HEK293 (cell line): Measurements from ENCODE around the gene TOR1A.

Source experiments
- CTCF ChIA-PET: fragments of 350-600 bp; formaldehyde crosslinking; extraction: SDS; loops from one replicate; lab custom pipeline; 2021; ENCODE audit warnings: antibody characterized with exemption; lab: Yijun Ruan, JAX
- POLR2A ChIA-PET: fragments of 300-600 bp; formaldehyde crosslinking; extraction: SDS; loops from one replicate; lab custom pipeline; 2020; ENCODE audit warnings: antibody characterized with exemption, inconsistent platforms; lab: Yijun Ruan, JAX
- H3K27ac ChIP-seq: fragments of 200-500 bp; sonication (Bioruptor generic); 2 replicates; pipeline ENCODE4 v1.5.1; 2014; ENCODE audit warnings: low read depth, low read length, control low read depth, inconsistent platforms; ENCODE audit errors: extremely low read depth
- H3K36me3 ChIP-seq, 2 experiments: fragments of 200-500 bp in 1 of 2; sonication (Bioruptor generic) in 1 of 2; 1 replicate in 1 of 2; 2 replicates in 1 of 2; pipeline ENCODE4 v1.5.1; 2014 to 2017; ENCODE audit warnings: inconsistent platforms in 2 of 2, low read length in 2 of 2; ENCODE audit not compliant: control insufficient read depth in 2 of 2, insufficient read depth in 1 of 2
- H3K4me1 ChIP-seq: fragments of 200-500 bp; sonication (Bioruptor generic); 2 replicates; pipeline ENCODE4 v1.5.1; 2014; ENCODE audit warnings: mild to moderate bottlenecking, low read length, inconsistent platforms; ENCODE audit not compliant: control insufficient read depth, insufficient read depth
- H3K4me3 ChIP-seq: 2 replicates; pipeline ENCODE4 v1.5.1; 2011; ENCODE audit warnings: low read depth, mild to moderate bottlenecking, control low read depth, low read length, moderate library complexity
- H3K9me3 ChIP-seq: fragments of 200-500 bp; sonication (Bioruptor generic); 2 replicates; pipeline ENCODE4 v1.5.1; 2014; ENCODE audit warnings: low read depth, low read length, inconsistent platforms; ENCODE audit not compliant: control insufficient read depth, insufficient read depth
- BCL11B ChIP-seq: fragments of 450-650 bp; formaldehyde crosslinking; IDR thresholded peaks from 2 replicates; pipeline ENCODE4 v1.5.1; 2016; ENCODE audit warnings: low read depth, missing biosample characterization, missing genetic modification characterization
- GFI1B ChIP-seq: fragments of 450-650 bp; formaldehyde crosslinking; IDR thresholded peaks from 2 replicates; pipeline ENCODE4 v1.5.1; 2016; ENCODE audit warnings: missing biosample characterization, missing genetic modification characterization
- GLIS1 ChIP-seq: fragments of 450-650 bp; formaldehyde crosslinking; IDR thresholded peaks from 2 replicates; pipeline ENCODE4 v1.5.1; 2016; ENCODE audit warnings: missing biosample characterization, missing genetic modification characterization
- HOXD13 ChIP-seq: sonication (generic); formaldehyde crosslinking; IDR thresholded peaks from 2 replicates; pipeline ENCODE4 v1.8.0; 2022; ENCODE audit warnings: missing genetic modification reagents, borderline replicate concordance
- KLF8 ChIP-seq: fragments of 450-650 bp; formaldehyde crosslinking; IDR thresholded peaks from 2 replicates; pipeline ENCODE4 v1.5.1; 2016; ENCODE audit warnings: missing biosample characterization, missing genetic modification characterization
- KLF9 ChIP-seq: fragments of 450-650 bp; formaldehyde crosslinking; IDR thresholded peaks from 2 replicates; pipeline ENCODE4 v1.5.1; 2016; ENCODE audit warnings: missing biosample characterization, missing genetic modification characterization, low read depth
- MEIS1 ChIP-seq: sonication (generic); formaldehyde crosslinking; IDR thresholded peaks from 2 replicates; pipeline ENCODE4 v1.8.1; 2022; ENCODE audit warnings: missing genetic modification reagents, mild to moderate bottlenecking, borderline replicate concordance
- SCRT1 ChIP-seq: fragments of 450-650 bp; formaldehyde crosslinking; IDR thresholded peaks from 2 replicates; pipeline ENCODE4 v1.5.1; 2016; ENCODE audit warnings: missing biosample characterization, missing genetic modification characterization, borderline replicate concordance
- ZBTB1 ChIP-seq: fragments of 450-650 bp; formaldehyde crosslinking; IDR thresholded peaks from 2 replicates; pipeline ENCODE4 v1.5.1; 2016; ENCODE audit warnings: missing biosample characterization, missing genetic modification characterization
- ZBTB21 ChIP-seq: fragments of 450-650 bp; formaldehyde crosslinking; IDR thresholded peaks from 2 replicates; pipeline ENCODE4 v1.5.1; 2017; ENCODE audit warnings: missing biosample characterization, missing genetic modification characterization
- ZBTB48 ChIP-seq: fragments of 450-650 bp; formaldehyde crosslinking; IDR thresholded peaks from 2 replicates; pipeline ENCODE4 v1.5.1; 2016; ENCODE audit warnings: missing biosample characterization, missing genetic modification characterization
- ZBTB8A ChIP-seq: fragments of 450-650 bp; formaldehyde crosslinking; IDR thresholded peaks from 2 replicates; pipeline ENCODE4 v1.5.1; 2016; ENCODE audit warnings: missing biosample characterization, missing genetic modification characterization
- ZEB2 ChIP-seq: fragments of 450-650 bp; formaldehyde crosslinking; IDR thresholded peaks from 2 replicates; pipeline ENCODE4 v1.5.1; 2016; ENCODE audit warnings: missing biosample characterization, missing genetic modification characterization
- ZFP37 ChIP-seq: fragments of 450-650 bp; formaldehyde crosslinking; IDR thresholded peaks from 2 replicates; pipeline ENCODE4 v1.5.1; 2016; ENCODE audit warnings: missing biosample characterization, missing genetic modification characterization
- ZFP69B ChIP-seq: fragments of 450-650 bp; formaldehyde crosslinking; IDR thresholded peaks from 2 replicates; pipeline ENCODE4 v1.5.1; 2016; ENCODE audit warnings: missing biosample characterization, missing genetic modification characterization
- ZNF362 ChIP-seq: fragments of 450-650 bp; formaldehyde crosslinking; IDR thresholded peaks from 2 replicates; pipeline ENCODE4 v1.5.1; 2016; ENCODE audit warnings: missing biosample characterization, missing genetic modification characterization
- ZNF404 ChIP-seq: fragments of 450-650 bp; formaldehyde crosslinking; IDR thresholded peaks from 2 replicates; pipeline ENCODE4 v1.5.1; 2017; ENCODE audit warnings: missing biosample characterization, missing genetic modification characterization
- ZNF501 ChIP-seq: fragments of 450-650 bp; formaldehyde crosslinking; IDR thresholded peaks from 2 replicates; pipeline ENCODE4 v1.5.1; 2016; ENCODE audit warnings: missing biosample characterization, missing genetic modification characterization
- ZNF530 ChIP-seq: fragments of 450-650 bp; formaldehyde crosslinking; IDR thresholded peaks from 2 replicates; pipeline ENCODE4 v1.5.1; 2016; ENCODE audit warnings: low read depth, missing biosample characterization, missing genetic modification characterization
- ZNF555 ChIP-seq: fragments of 450-650 bp; formaldehyde crosslinking; conservative IDR thresholded peaks from 2 replicates; pipeline ENCODE4 v1.5.1; 2017; ENCODE audit warnings: missing biosample characterization, mild to moderate bottlenecking, missing genetic modification characterization, inconsistent platforms
- ZNF585B ChIP-seq: fragments of 450-650 bp; formaldehyde crosslinking; IDR thresholded peaks from 2 replicates; pipeline ENCODE4 v1.5.1; 2016; ENCODE audit warnings: missing biosample characterization, missing genetic modification characterization
- ZNF610 ChIP-seq: fragments of 450-650 bp; formaldehyde crosslinking; IDR thresholded peaks from 2 replicates; pipeline ENCODE4 v1.5.1; 2016; ENCODE audit warnings: missing biosample characterization, missing genetic modification characterization, borderline replicate concordance
- ZNF629 ChIP-seq: fragments of 450-650 bp; formaldehyde crosslinking; IDR thresholded peaks from 2 replicates; pipeline ENCODE4 v1.5.1; 2017; ENCODE audit warnings: missing biosample characterization, missing genetic modification characterization
- ZNF776 ChIP-seq: fragments of 450-650 bp; formaldehyde crosslinking; IDR thresholded peaks from 2 replicates; pipeline ENCODE4 v1.5.0; 2017; ENCODE audit warnings: missing biosample characterization, missing genetic modification characterization, borderline replicate concordance
- ZNF843 ChIP-seq: fragments of 450-650 bp; formaldehyde crosslinking; IDR thresholded peaks from 2 replicates; pipeline ENCODE4 v1.5.1; 2016; ENCODE audit warnings: missing biosample characterization, missing genetic modification characterization
- ZSCAN30 ChIP-seq: fragments of 450-650 bp; IDR thresholded peaks from 2 replicates; pipeline ENCODE4 v1.5.1; 2018; ENCODE audit warnings: missing biosample characterization, mild to moderate bottlenecking, missing genetic modification characterization, moderate library complexity
- ZSCAN5A ChIP-seq: fragments of 450-650 bp; formaldehyde crosslinking; IDR thresholded peaks from 2 replicates; pipeline ENCODE4 v1.5.1; 2016; ENCODE audit warnings: missing biosample characterization, missing genetic modification characterization
- ZXDB ChIP-seq: fragments of 450-650 bp; formaldehyde crosslinking; IDR thresholded peaks from 2 replicates; pipeline ENCODE4 v1.5.1; 2016; ENCODE audit warnings: missing biosample characterization, missing genetic modification characterization
- TF ChIP-seq, protein P1 (sequence below): sonication (generic); formaldehyde crosslinking; IDR thresholded peaks from 2 replicates; pipeline ENCODE4 v1.8.1; 2022; ENCODE audit warnings: mild to moderate bottlenecking, moderate library complexity, missing genetic modification reagents
- TF ChIP-seq, protein P2 (sequence below): fragments of 450-650 bp; formaldehyde crosslinking; IDR thresholded peaks from 2 replicates; pipeline ENCODE4 v1.5.1; 2016; ENCODE audit warnings: missing biosample characterization, missing genetic modification characterization

The TOR1A gene, protein sequence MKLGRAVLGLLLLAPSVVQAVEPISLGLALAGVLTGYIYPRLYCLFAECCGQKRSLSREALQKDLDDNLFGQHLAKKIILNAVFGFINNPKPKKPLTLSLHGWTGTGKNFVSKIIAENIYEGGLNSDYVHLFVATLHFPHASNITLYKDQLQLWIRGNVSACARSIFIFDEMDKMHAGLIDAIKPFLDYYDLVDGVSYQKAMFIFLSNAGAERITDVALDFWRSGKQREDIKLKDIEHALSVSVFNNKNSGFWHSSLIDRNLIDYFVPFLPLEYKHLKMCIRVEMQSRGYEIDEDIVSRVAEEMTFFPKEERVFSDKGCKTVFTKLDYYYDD

GRCh38 chr9:129823935-129824601 is at the start of gene TOR1A:
TSS of gene TOR1A (minus strand) at chr9:129824136. CDS start at chr9:129824085, 51 bp downstream.
- Histone ChIP-seq H3K27ac (peak within 1 kb of the TSS; percentile 88), H3K36me3 (peaks cover 37 to 48% of the 10 kb centered on the region in 2 experiments; a peak in 2 of 3 replicates), H3K4me1 (no peaks in the 10 kb centered on the region), H3K9me3 (no peaks in the 10 kb centered on the region), H3K4me3 (peak within 1 kb of the TSS; percentile 98)
- POLR2A ChIA-PET = interaction anchor here (0.6 to 6.5 kb wide), 6 partner anchors 10 to 1010 kb away, joined by 3 to 36 read pairs (median 8); partner anchors contain the start of genes C9orf78, EXOSC2 and USP20
- CTCF ChIA-PET = no interaction called here
- peak; percentile 61 for TF ChIP-seq KLF9 (tag by site-specific recombination)
- TF ChIP-seq ZFP69B (tag by site-specific recombination) = peak; percentile 68; the same call in 1 of the 2 replicates
- TF ChIP-seq ZFP37 (tag by site-specific recombination) = no peak
- TF ChIP-seq ZNF776 (tag by site-specific recombination) = no peak
- TF ChIP-seq ZNF843 (tag by site-specific recombination) = peak; percentile 51
- TF ChIP-seq ZNF585B (tag by site-specific recombination) = no peak
- TF ChIP-seq ZSCAN5A = no peak
- no peak for TF ChIP-seq ZBTB48
- TF ChIP-seq ZSCAN30 (tag by site-specific recombination) = no peak; the same call in none of the 2 replicates
- TF ChIP-seq, protein P1, sequence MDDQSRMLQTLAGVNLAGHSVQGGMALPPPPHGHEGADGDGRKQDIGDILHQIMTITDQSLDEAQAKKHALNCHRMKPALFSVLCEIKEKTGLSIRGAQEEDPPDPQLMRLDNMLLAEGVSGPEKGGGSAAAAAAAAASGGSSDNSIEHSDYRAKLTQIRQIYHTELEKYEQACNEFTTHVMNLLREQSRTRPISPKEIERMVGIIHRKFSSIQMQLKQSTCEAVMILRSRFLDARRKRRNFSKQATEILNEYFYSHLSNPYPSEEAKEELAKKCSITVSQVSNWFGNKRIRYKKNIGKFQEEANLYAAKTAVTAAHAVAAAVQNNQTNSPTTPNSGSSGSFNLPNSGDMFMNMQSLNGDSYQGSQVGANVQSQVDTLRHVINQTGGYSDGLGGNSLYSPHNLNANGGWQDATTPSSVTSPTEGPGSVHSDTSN (CRISPR knock-in tag) = peak; percentile 78
- TF ChIP-seq ZEB2 (tag by site-specific recombination) = peak; percentile 98
- no peak for TF ChIP-seq ZNF555
- no peak for TF ChIP-seq BCL11B (tag by site-specific recombination)
- no peak for TF ChIP-seq ZBTB1 (tag by site-specific recombination)
- peak; percentile 91 for TF ChIP-seq ZXDB
- no peak for TF ChIP-seq ZNF362 (tag by site-specific recombination)
- TF ChIP-seq ZNF404 = no peak
- no peak for TF ChIP-seq GFI1B (tag by site-specific recombination)
- TF ChIP-seq ZBTB21 (tag by site-specific recombination) = peak; percentile 54; the same call in 1 of the 2 replicates
- TF ChIP-seq MEIS1 (CRISPR knock-in tag) = no peak
- TF ChIP-seq KLF8 (tag by site-specific recombination) = peak; percentile 92
- peak; percentile 51; the same call in 1 of the 2 replicates for TF ChIP-seq GLIS1 (tag by site-specific recombination)
- peak; percentile 53; the same call in 1 of the 2 replicates for TF ChIP-seq SCRT1 (tag by site-specific recombination)
- no peak for TF ChIP-seq ZNF610 (tag by site-specific recombination)
- TF ChIP-seq ZBTB8A (tag by site-specific recombination) = peak; percentile 100
- TF ChIP-seq ZNF629 (tag by site-specific recombination) = peak; percentile 83
- TF ChIP-seq, protein P2, sequence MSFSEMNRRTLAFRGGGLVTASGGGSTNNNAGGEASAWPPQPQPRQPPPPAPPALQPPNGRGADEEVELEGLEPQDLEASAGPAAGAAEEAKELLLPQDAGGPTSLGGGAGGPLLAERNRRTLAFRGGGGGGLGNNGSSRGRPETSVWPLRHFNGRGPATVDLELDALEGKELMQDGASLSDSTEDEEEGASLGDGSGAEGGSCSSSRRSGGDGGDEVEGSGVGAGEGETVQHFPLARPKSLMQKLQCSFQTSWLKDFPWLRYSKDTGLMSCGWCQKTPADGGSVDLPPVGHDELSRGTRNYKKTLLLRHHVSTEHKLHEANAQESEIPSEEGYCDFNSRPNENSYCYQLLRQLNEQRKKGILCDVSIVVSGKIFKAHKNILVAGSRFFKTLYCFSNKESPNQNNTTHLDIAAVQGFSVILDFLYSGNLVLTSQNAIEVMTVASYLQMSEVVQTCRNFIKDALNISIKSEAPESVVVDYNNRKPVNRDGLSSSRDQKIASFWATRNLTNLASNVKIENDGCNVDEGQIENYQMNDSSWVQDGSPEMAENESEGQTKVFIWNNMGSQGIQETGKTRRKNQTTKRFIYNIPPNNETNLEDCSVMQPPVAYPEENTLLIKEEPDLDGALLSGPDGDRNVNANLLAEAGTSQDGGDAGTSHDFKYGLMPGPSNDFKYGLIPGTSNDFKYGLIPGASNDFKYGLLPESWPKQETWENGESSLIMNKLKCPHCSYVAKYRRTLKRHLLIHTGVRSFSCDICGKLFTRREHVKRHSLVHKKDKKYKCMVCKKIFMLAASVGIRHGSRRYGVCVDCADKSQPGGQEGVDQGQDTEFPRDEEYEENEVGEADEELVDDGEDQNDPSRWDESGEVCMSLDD (tag by site-specific recombination) = peak; percentile 82
- peak; percentile 86 for TF ChIP-seq ZNF501 (tag by site-specific recombination)
- peak; percentile 89; the same call in 1 of the 2 replicates for TF ChIP-seq HOXD13 (CRISPR knock-in tag)
- TF ChIP-seq ZNF530 (tag by site-specific recombination) = no peak
